GM12872 (cell line): ENCODE measurements around the gene SORL1.

Experiments used
- TF ChIP-seq, protein P1 (sequence below): IDR thresholded peaks from 3 replicates; pipeline ENCODE4 v1.5.1; 2011; ENCODE audit warnings: low read depth, mild to moderate bottlenecking, low read length, moderate library complexity; ENCODE audit not compliant: insufficient read depth

Gene SORL1

DNA sequence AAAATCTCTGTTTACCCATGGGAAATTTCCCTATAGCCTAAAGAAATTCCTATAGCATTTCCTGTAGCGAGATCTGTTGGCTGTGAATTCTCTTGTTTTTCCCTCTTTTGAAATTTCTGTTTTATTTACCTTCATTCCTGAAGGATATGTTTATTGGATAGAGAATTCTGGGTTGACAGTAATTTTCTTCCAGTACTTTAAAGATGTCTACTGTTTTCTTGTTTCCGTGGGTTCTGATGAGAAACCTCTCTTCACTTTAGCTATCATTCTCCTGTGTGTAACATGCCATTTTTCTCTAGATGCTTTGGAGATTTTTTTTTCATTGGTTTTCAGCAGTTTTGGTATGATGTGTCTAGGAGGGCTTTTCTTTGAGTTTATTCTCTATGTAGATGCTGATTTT lies 78.1 kb downstream of the SORL1 start:
- TF ChIP-seq, protein P1, sequence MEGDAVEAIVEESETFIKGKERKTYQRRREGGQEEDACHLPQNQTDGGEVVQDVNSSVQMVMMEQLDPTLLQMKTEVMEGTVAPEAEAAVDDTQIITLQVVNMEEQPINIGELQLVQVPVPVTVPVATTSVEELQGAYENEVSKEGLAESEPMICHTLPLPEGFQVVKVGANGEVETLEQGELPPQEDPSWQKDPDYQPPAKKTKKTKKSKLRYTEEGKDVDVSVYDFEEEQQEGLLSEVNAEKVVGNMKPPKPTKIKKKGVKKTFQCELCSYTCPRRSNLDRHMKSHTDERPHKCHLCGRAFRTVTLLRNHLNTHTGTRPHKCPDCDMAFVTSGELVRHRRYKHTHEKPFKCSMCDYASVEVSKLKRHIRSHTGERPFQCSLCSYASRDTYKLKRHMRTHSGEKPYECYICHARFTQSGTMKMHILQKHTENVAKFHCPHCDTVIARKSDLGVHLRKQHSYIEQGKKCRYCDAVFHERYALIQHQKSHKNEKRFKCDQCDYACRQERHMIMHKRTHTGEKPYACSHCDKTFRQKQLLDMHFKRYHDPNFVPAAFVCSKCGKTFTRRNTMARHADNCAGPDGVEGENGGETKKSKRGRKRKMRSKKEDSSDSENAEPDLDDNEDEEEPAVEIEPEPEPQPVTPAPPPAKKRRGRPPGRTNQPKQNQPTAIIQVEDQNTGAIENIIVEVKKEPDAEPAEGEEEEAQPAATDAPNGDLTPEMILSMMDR: no peak

DNA sequence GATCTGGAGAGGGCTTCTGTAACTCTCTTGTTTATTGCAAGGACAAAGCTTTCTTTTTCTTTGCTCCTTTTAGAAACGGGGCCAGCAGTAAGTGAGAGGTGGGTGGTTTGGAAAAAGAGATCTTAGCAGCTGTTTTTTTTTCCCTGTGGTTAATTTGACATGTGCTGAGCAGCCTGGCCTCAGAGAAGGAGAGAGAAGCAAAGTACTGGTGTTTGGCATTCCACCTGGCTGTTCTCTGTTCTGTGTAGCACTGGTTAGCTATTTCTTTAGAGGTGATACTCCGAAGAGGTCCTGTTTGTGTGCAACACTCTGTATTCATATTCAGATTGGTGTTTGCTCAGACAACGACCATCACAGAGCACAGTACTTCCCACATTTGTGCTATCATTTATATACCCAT lies 81.5 kb downstream of the SORL1 start:
- TF ChIP-seq, protein P1: no peak

DNA sequence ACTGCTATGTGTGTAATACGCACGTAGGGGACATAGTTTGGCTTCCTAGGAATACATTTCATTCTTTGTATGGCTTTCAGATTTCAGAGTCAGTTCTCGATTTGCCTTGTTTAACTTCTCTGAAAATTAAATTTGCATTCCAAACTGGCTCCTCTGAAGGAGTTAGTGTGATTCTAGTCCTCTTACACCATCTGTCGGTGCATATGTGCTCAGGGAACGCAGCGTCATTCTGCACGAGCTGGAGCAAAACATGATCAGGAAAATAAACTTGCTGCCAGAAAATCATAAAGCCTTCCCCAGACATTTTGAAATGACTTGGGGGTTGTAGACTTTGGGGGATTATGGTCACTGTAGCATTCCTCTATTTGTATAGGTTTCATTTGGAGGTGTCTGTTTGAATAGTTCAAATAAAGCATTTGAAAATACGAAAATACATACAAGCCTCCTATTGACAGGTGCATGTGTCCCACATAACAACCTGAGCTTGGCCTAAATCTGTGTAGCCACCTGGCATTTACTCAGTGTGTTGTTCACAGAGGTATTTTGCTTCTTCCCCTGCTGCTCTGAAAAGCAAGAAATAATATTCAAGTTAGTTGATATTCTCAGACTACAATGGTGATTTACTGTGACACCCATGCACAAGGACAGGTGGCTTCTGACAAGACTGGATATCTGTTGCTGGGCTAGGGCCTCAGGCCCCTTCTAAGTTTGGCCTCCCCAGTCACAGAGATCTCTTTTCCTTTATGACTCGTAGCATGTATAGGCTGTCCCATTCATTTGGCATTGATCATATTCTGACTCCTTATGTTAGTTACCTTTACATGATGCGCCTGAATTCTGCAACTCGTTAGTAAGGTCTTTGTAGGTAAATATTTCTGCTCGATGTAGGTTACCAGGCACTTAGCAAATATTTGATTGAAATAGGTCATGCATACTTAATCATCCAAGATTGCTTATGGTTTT lies 82.3 kb downstream of the SORL1 start:
- TF ChIP-seq, protein P1: no peak

DNA sequence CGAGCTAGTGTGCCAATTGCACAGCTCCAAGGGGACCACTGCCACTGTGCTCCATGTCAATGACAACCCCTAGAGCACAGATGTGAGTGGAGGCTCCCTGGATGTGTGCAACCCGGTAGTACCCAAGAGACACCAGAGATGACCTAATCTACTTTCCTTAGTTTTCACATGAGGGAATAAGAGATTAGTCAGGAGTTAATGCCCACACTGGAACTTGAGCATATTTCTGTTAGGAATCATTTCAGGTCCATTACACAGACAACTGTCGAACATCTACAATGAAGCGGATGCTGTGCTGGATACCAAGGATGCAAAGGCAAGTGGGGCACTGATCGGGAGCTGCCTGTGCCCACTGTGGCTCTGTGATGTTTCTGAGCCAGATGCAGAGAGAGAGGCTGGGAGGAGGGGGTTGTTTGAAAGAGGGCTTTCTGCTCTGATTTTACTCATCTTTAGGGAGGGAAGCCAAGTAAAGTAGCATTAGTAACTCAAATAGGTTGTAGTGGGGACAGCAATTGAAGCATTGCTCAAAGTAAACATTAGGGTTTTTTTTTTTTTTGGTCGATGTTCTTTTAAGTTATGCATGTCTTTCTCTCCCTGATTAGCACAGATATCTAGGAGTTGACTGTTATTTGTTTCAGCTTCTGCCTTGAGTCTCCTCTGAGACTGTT lies 83.1 kb downstream of the SORL1 start:
- TF ChIP-seq, protein P1: no peak

DNA sequence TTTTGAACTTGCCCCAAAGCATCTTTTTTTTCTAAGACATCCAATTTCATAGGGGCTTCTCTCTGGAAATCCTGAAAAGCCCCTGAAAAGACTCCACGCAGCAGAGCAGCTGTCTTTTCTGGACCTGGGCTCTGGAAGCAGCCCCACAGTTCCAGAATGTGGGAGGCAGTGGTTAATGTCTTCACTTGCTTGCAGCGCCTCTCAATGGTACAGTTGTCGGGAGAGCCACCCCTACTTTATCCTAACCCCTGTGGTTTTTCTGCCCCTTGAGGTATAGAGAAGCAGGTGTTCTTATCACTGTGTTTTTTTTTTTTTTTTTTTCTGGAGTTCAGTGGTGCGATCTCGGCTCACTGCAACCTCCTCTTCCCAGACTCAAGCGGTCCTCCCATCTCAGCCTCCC lies 84.0 kb downstream of the SORL1 start:
- TF ChIP-seq, protein P1: no peak

DNA sequence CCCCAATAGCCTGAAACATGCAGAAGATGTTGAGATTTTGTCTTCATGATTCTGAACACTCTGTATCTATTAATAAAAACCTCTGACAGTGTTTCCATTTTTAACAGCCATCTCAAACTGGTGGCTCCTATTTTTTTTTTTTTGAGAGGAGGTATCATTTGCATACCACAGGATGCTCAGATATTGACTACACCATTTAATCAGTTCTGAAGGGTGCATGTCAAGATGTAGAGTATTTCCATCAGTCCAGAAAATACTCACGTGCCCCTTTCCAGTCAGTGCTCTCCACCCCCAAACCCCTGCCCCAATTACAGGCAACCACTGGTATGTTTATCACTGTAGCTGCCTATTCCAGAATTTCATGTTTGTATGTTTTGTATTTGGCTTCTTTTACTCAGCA lies 85.9 kb downstream of the SORL1 start:
- TF ChIP-seq, protein P1: no peak

DNA sequence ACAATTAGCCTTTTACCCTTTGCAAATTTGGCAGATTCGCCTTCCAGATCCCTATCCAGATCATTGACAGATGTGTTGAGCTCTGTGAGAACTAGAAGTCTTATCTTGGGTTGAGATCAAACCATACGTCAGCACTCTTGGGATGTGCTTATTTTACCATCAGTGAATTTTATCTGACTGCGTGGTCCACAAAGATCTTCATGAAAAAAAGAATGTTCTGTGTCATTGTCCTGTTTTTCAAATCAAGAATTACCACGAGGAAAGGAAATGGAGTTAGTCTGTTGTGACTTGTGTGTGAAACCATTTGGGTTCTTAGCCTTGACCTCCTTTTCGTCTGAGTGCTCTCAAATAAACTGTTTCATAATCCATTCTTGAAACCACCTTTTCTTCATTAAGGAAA lies 86.9 kb downstream of the SORL1 start:
- TF ChIP-seq, protein P1: no peak
